ENCODE measurements around the gene KIF6.

DNA sequence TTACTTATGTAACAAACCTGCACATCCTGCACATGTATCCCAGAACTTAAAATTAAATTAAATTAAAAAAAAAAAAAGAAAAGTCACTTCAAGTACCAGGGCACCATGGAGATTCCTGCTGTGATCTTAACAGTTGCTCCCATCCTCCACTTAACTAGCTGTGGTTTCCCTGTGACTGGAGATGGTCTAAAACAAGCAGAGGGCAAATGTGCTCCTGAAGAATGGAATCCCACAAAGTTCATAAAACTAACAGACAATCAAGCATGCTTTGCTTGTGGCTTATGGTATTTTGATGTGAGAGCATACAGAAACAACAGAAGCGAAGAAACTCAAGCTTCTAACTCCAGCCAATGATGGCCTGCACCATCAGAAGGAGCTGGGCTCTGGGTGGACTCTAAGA, 249.1 kb downstream of the KIF6 start:
- TF ChIP-seq, protein P1, sequence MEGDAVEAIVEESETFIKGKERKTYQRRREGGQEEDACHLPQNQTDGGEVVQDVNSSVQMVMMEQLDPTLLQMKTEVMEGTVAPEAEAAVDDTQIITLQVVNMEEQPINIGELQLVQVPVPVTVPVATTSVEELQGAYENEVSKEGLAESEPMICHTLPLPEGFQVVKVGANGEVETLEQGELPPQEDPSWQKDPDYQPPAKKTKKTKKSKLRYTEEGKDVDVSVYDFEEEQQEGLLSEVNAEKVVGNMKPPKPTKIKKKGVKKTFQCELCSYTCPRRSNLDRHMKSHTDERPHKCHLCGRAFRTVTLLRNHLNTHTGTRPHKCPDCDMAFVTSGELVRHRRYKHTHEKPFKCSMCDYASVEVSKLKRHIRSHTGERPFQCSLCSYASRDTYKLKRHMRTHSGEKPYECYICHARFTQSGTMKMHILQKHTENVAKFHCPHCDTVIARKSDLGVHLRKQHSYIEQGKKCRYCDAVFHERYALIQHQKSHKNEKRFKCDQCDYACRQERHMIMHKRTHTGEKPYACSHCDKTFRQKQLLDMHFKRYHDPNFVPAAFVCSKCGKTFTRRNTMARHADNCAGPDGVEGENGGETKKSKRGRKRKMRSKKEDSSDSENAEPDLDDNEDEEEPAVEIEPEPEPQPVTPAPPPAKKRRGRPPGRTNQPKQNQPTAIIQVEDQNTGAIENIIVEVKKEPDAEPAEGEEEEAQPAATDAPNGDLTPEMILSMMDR (IDR thresholded peaks at IDR 0.05; ENCODE audit: insufficient read depth, low read length): no peak
- no peak for TF ChIP-seq POLR2AphosphoS5 (IDR thresholded peaks at IDR 0.05; ENCODE audit: low read depth)
- TF ChIP-seq, protein P2, sequence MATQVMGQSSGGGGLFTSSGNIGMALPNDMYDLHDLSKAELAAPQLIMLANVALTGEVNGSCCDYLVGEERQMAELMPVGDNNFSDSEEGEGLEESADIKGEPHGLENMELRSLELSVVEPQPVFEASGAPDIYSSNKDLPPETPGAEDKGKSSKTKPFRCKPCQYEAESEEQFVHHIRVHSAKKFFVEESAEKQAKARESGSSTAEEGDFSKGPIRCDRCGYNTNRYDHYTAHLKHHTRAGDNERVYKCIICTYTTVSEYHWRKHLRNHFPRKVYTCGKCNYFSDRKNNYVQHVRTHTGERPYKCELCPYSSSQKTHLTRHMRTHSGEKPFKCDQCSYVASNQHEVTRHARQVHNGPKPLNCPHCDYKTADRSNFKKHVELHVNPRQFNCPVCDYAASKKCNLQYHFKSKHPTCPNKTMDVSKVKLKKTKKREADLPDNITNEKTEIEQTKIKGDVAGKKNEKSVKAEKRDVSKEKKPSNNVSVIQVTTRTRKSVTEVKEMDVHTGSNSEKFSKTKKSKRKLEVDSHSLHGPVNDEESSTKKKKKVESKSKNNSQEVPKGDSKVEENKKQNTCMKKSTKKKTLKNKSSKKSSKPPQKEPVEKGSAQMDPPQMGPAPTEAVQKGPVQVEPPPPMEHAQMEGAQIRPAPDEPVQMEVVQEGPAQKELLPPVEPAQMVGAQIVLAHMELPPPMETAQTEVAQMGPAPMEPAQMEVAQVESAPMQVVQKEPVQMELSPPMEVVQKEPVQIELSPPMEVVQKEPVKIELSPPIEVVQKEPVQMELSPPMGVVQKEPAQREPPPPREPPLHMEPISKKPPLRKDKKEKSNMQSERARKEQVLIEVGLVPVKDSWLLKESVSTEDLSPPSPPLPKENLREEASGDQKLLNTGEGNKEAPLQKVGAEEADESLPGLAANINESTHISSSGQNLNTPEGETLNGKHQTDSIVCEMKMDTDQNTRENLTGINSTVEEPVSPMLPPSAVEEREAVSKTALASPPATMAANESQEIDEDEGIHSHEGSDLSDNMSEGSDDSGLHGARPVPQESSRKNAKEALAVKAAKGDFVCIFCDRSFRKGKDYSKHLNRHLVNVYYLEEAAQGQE (IDR thresholded peaks at IDR 0.05; ENCODE audit: insufficient replicate concordance, low read depth): no peak
